Prostate gland (tissue), 2 donors: ENCODE data around the gene ATP13A2. TPM values are rescaled to one million over a fixed set of nuclear protein-coding genes. Genes with fewer than 3 reads are reported as not detected.

Experiments
- DNase-seq: peaks from one replicate; pipeline ENCODE4 v3.0.0-alpha.2; 2019; ENCODE audit warnings: low spot score
- H3K27ac ChIP-seq, 2 donors: fragments of 200-600 bp; sonication (generic); 2 replicates each; pipeline ENCODE4 v1.5.1; 2017 to 2019
- H3K27me3 ChIP-seq: fragments of 200-600 bp; sonication (generic); replicated peaks from 2 replicates; pipeline ENCODE4 v1.5.1; 2019; ENCODE audit not compliant: insufficient read depth
- H3K36me3 ChIP-seq, 2 donors: fragments of 200-600 bp; sonication (generic); 1 replicate in 1 of 2; 2 replicates in 1 of 2; pipeline versions ENCODE4 v1.5.1 to v1.8.1; 2017 to 2019
- H3K4me1 ChIP-seq: fragments of 200-600 bp; sonication (generic); replicated peaks from 2 replicates; pipeline ENCODE4 v1.5.1; 2019
- H3K4me3 ChIP-seq, 2 donors: fragments of 200-600 bp; sonication (generic); 2 replicates each; pipeline ENCODE4 v1.5.1; 2017 to 2019
- H3K9me3 ChIP-seq: fragments of 200-600 bp; sonication (generic); 2 replicates; pipeline ENCODE4 v1.5.1; 2017
- POLR2A ChIP-seq: fragments of 450-650 bp; IDR thresholded peaks from one replicate; pipeline ENCODE4 v1.6.1; 2016; ENCODE audit warnings: antibody characterized with exemption, mild to moderate bottlenecking
- POLR2AphosphoS5 ChIP-seq: sonication (generic); formaldehyde crosslinking; IDR thresholded peaks from one replicate; pipeline ENCODE4 v1.6.1; 2017; ENCODE audit warnings: antibody characterized with exemption
- WGBS: methylation state at CpG from one replicate; pipeline ENCODE4 v1.1.5; 2018; 5-methylcytosine and 5-hydroxymethylcytosine counted together
- intact Hi-C: fragments of 100-400 bp; cut with DNase I; formaldehyde crosslinking; loops from one replicate; pipeline ENCODE4 v1.14.2; 2022
- total RNA-seq, 2 donors: library from RNA; depleted of rRNA; stranded (reverse); fragments of >200 nt; gene quantifications; one replicate each; pipeline ENCODE4 v1.1.0, GENCODE V29; 2016
- TF ChIP-seq, protein P1 (sequence below), 4 experiments: fragments of 200-600 bp in 2 of 4; fragments of 450-650 bp in 2 of 4; sonication (generic) in 2 of 4; IDR thresholded peaks; 1 replicate in 3 of 4; 2 replicates in 1 of 4; pipeline ENCODE4 v1.5.1; 2016 to 2019; ENCODE audit warnings: antibody characterized with exemption in 4 of 4, mild to moderate bottlenecking in 2 of 4, moderate library complexity in 2 of 4

The ATP13A2 gene
- total RNA-seq, 2 donors from 2014 or later: 45.4 to 47.9 TPM

DNA sequence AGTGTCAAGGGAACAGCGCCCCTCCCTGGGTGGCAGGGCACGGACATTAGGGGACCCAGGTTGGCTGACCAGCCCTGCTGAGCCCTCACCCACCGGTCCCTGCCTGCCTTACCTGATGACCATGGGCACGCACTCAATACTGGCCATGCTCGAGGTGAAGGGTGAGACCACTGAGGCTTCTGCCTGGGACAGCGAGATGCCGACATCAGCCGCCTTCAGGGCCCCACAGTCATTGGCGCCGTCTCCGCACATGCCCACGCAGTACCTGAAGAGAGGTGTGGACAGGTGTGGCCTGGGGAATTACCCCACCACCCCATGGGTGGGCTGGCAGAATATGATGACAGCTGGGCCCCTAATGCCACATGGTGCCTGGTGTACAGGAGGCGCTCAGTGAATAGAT lies 23.5 kb downstream of the ATP13A2 start:
- WGBS: 95% methylated on average over 13 of the region's 13 CpGs
- Histone ChIP-seq H3K9me3 (no peaks in the 10 kb centered on the region), H3K4me3 (no peak overlapping the region), H3K27ac (no peak overlapping the region), H3K27me3 (no peaks in the 10 kb centered on the region), H3K36me3 (no peaks in the 10 kb centered on the region), H3K4me1 (no peaks in the 10 kb centered on the region)
- DNase-seq: no peak
- TF ChIP-seq POLR2A: no peak
- TF ChIP-seq POLR2AphosphoS5: no peak
- TF ChIP-seq, protein P1, sequence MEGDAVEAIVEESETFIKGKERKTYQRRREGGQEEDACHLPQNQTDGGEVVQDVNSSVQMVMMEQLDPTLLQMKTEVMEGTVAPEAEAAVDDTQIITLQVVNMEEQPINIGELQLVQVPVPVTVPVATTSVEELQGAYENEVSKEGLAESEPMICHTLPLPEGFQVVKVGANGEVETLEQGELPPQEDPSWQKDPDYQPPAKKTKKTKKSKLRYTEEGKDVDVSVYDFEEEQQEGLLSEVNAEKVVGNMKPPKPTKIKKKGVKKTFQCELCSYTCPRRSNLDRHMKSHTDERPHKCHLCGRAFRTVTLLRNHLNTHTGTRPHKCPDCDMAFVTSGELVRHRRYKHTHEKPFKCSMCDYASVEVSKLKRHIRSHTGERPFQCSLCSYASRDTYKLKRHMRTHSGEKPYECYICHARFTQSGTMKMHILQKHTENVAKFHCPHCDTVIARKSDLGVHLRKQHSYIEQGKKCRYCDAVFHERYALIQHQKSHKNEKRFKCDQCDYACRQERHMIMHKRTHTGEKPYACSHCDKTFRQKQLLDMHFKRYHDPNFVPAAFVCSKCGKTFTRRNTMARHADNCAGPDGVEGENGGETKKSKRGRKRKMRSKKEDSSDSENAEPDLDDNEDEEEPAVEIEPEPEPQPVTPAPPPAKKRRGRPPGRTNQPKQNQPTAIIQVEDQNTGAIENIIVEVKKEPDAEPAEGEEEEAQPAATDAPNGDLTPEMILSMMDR (IDR thresholded peaks at IDR 0.05): no peak
- intact Hi-C loops: no loop called here

DNA sequence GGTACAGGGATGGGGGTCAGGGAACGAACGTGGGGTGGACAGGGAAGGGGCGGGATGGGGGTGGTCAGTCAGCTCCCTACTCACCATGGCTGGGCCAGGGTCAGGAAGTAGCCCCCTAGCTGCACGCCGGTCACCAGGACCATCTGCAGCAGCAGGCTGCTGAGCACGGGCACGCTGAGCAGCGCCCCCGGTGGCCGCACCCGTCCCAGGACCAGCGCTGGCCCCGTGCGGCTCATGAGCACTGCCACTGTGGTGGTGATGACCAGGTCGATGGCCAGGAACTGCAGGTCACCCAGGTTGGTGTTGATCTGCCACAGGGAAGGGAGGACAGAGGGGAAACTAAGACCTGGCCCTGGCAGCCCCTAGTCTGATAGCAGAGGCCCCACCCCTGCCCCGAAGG lies 24.8 kb downstream of the ATP13A2 start:
- TF ChIP-seq POLR2AphosphoS5 (no peak), POLR2A (no peak)
- TF ChIP-seq, protein P1 (IDR thresholded peaks at IDR 0.05): no peak
- no peak overlapping the region for H3K27ac ChIP-seq
- intact Hi-C loops: no loop called here
- no peaks in the 10 kb centered on the region for H3K9me3 ChIP-seq
- WGBS: 80% methylated on average over 11 of the region's 16 CpGs
- no peaks in the 10 kb centered on the region for H3K36me3 ChIP-seq
- no peak for DNase-seq
- H3K27me3 ChIP-seq: no peaks in the 10 kb centered on the region
- H3K4me1 ChIP-seq: no peaks in the 10 kb centered on the region
- no peak overlapping the region for H3K4me3 ChIP-seq

DNA sequence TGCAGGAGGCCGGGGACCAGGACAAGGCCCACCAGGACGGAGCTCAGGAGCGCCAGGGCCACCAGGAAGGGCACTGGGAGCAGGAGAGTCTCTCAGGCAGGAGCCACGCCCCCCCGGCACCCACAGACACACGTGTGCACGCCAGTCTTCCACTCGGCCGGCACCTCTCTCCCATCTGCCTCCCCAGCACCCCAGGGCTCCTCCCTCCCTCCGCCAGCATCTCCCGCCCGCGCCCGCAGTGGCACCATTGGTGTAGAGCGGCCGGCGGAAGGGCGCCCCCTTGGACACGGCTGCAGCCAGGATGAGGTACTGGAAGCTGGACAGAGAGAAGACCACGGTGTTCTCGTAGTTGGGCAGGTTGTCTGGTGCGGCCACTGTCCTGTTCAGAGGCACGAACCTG lies 25.2 kb downstream of the ATP13A2 start:
- TF ChIP-seq, protein P1 (IDR thresholded peaks at IDR 0.05): no peak
- TF ChIP-seq POLR2A (no peak), POLR2AphosphoS5 (no peak)
- no peaks in the 10 kb centered on the region for H3K27me3 ChIP-seq
- intact Hi-C loops: no loop called here
- H3K36me3 ChIP-seq: no peaks in the 10 kb centered on the region
- H3K4me1 ChIP-seq: no peaks in the 10 kb centered on the region
- WGBS: 89% methylated on average over 20 of the region's 23 CpGs
- H3K4me3 ChIP-seq: no peak overlapping the region
- H3K9me3 ChIP-seq: no peaks in the 10 kb centered on the region
- no peak overlapping the region for H3K27ac ChIP-seq
- no peak for DNase-seq

DNA sequence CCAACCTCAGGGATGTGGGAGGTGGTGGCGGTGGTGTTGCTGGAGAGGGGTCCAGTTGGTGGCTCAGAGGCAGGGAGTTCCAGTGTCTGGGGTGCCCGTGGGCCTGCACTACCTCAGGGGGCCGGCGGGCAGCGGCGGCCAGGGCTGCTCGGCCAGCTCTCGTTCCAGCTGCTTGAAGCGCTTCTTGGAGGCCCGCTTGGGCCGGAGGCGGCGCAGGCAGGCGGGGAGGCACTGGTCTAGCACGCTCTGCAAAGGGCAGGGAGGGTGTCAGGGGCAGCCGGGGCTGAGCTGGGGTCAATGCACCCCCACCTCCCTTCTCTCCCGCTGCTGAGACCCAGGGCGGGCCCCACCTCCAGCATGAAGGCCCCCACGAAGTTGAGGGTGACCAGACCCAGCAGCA lies 25.6 kb downstream of the ATP13A2 start:
- H3K4me1 ChIP-seq: no peaks in the 10 kb centered on the region
- no peak overlapping the region for H3K27ac ChIP-seq
- TF ChIP-seq, protein P1 (IDR thresholded peaks at IDR 0.05): no peak
- TF ChIP-seq POLR2A (no peak), POLR2AphosphoS5 (no peak)
- no peaks in the 10 kb centered on the region for H3K36me3 ChIP-seq
- DNase-seq: no peak
- no peak overlapping the region for H3K4me3 ChIP-seq
- H3K9me3 ChIP-seq: no peaks in the 10 kb centered on the region
- intact Hi-C loops: no loop called here
- 89% methylated on average over 15 of the region's 19 CpGs for WGBS
- no peaks in the 10 kb centered on the region for H3K27me3 ChIP-seq

DNA sequence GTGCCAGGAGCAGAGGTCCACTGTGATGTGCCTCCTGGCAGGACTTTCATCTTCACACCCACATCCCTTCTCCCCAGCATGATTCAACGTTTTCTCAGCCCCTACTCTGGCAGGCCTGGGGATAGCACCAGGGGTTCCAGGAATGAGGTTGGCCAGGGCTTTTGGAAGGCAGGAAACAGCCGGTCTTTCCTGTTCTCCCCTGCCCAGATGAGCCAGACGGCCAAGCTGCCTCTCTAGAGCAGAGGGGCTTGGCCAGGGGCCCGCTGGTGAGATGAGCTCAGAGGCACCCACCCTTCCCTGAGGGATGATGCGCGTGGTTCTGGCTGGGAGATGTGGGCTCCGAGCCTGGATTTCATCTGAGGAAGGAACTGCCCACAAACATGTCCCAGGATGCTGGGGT lies 27.0 kb downstream of the ATP13A2 start:
- H3K9me3 ChIP-seq: no peaks in the 10 kb centered on the region
- WGBS: 7% methylated on average over 7 of the region's 7 CpGs
- peak; percentile 47 for DNase-seq
- no peaks in the 10 kb centered on the region for H3K4me1 ChIP-seq
- no peaks in the 10 kb centered on the region for H3K27me3 ChIP-seq
- H3K36me3 ChIP-seq: no peaks in the 10 kb centered on the region
- intact Hi-C loops: no loop called here
- H3K4me3 ChIP-seq: no peak overlapping the region
- H3K27ac ChIP-seq: no peak overlapping the region
- peak; percentile 49 for TF ChIP-seq POLR2AphosphoS5
- TF ChIP-seq, protein P1 (IDR thresholded peaks at IDR 0.05): no peak
